BE2C (cell line): ENCODE measurements around the gene EEF1AKMT3.

Source experiments
- DNase-seq: peaks from one replicate; pipeline ENCODE4 v3.0.0-alpha.2; 2020
- H3K27me3 ChIP-seq: fragments of 250-450 bp; sonication (Bioruptor Pico); 2 replicates; pipeline ENCODE4 v1.5.1; 2020; ENCODE audit warnings: mild to moderate bottlenecking
- H3K36me3 ChIP-seq: fragments of 250-450 bp; sonication (Bioruptor Pico); 2 replicates; pipeline ENCODE4 v1.5.1; 2020; ENCODE audit warnings: mild to moderate bottlenecking
- H3K4me1 ChIP-seq: fragments of 250-450 bp; sonication (Bioruptor Pico); 2 replicates; pipeline ENCODE4 v1.5.1; 2020
- H3K4me3 ChIP-seq: 2 replicates; pipeline ENCODE4 v1.5.1; 2011; ENCODE audit warnings: low read depth, low read length
- H3K9me3 ChIP-seq: fragments of 250-450 bp; sonication (Bioruptor Pico); 2 replicates; pipeline ENCODE4 v1.5.1; 2020
- CTCF ChIP-seq: IDR thresholded peaks from 2 replicates; pipeline ENCODE4 v1.5.1; 2012; ENCODE audit warnings: mild to moderate bottlenecking, low read depth, low read length

EEF1AKMT3 gene

GRCh38 chr12:57752668-57753000, 19.8 kb upstream of the EEF1AKMT3 start:
- Histone ChIP-seq H3K27me3 (peaks cover 11% of the 10 kb centered on the region), H3K9me3 (no peaks in the 10 kb centered on the region), H3K4me1 (peaks cover 4% of the 10 kb centered on the region; the same call in 1 of the 2 replicates), H3K36me3 (peaks cover 34% of the 10 kb centered on the region), H3K4me3 (peak overlapping the region; percentile 50)
- no peak for DNase-seq
- TF ChIP-seq CTCF, result no peak

GRCh38 chr12:57753756-57754337, 18.6 kb upstream of the EEF1AKMT3 start:
- peaks cover 11% of the 10 kb centered on the region for H3K27me3 ChIP-seq
- peaks cover 4% of the 10 kb centered on the region; the same call in 1 of the 2 replicates for H3K4me1 ChIP-seq
- no peak for DNase-seq
- H3K9me3 ChIP-seq, result no peaks in the 10 kb centered on the region
- H3K4me3 ChIP-seq, result no peak overlapping the region; the same call in 1 of the 2 replicates
- H3K36me3 ChIP-seq, result peaks cover 23% of the 10 kb centered on the region
- TF ChIP-seq CTCF, result no peak

- H3K27me3 ChIP-seq, result peaks cover 11% of the 10 kb centered on the region
- H3K36me3 ChIP-seq, result peaks cover 16% of the 10 kb centered on the region
- H3K4me1 ChIP-seq, result peaks cover 4% of the 10 kb centered on the region; the same call in 1 of the 2 replicates
- DNase-seq, result peak; percentile 58
- H3K4me3 ChIP-seq, result peak within 1 kb of the TSS; percentile 63
- H3K9me3 ChIP-seq, result no peaks in the 10 kb centered on the region
- TF ChIP-seq CTCF, result no peak
These were observed 17.8 kb upstream of the EEF1AKMT3 start, which contains the start of gene MARCHF9 for GRCh38 chr12:57754411-57755193. TSS of gene MARCHF9 (plus strand) at chr12:57755103. CDS start at chr12:57755529, 426 bp downstream.

GRCh38 chr12:57755194-57755453, 17.3 kb upstream of the EEF1AKMT3 start:
- peaks cover 4% of the 10 kb centered on the region; the same call in 1 of the 2 replicates for H3K4me1 ChIP-seq
- DNase-seq, result no peak
- H3K36me3 ChIP-seq, result peaks cover 13% of the 10 kb centered on the region
- H3K4me3 ChIP-seq, result peak overlapping the region; percentile 63
- peaks cover 11% of the 10 kb centered on the region for H3K27me3 ChIP-seq
- H3K9me3 ChIP-seq, result no peaks in the 10 kb centered on the region
- TF ChIP-seq CTCF, result no peak

- DNase-seq, result no peak
These were observed 16.7 kb upstream of the EEF1AKMT3 start for GRCh38 chr12:57755454-57756372.

More at GRCh38 chr12:57755454-57756372, 16.7 kb upstream of the EEF1AKMT3 start:
- H3K4me3 ChIP-seq, result peak overlapping the region; percentile 63
- H3K9me3 ChIP-seq, result no peaks in the 10 kb centered on the region
- H3K27me3 ChIP-seq, result peaks cover 11% of the 10 kb centered on the region
- no peak for TF ChIP-seq CTCF
- H3K4me1 ChIP-seq, result peaks cover 4% of the 10 kb centered on the region; the same call in 1 of the 2 replicates
- H3K36me3 ChIP-seq, result peaks cover 7% of the 10 kb centered on the region
